Stimulated activated CD8-positive, alpha-beta memory T cell treated with anti-CD3 and anti-CD28 coated beads, Interleukin-15, amount 100 ng/mL, for 48 hours (primary cell): ENCODE data around the gene CXCL14.

Experiments used
- DNase-seq, 2 donors: peaks; one replicate each; pipeline ENCODE4 v3.0.0-alpha.2; 2020; ENCODE audit warnings: low read depth in 2 of 2

CXCL14 gene, protein sequence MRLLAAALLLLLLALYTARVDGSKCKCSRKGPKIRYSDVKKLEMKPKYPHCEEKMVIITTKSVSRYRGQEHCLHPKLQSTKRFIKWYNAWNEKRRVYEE

DNA sequence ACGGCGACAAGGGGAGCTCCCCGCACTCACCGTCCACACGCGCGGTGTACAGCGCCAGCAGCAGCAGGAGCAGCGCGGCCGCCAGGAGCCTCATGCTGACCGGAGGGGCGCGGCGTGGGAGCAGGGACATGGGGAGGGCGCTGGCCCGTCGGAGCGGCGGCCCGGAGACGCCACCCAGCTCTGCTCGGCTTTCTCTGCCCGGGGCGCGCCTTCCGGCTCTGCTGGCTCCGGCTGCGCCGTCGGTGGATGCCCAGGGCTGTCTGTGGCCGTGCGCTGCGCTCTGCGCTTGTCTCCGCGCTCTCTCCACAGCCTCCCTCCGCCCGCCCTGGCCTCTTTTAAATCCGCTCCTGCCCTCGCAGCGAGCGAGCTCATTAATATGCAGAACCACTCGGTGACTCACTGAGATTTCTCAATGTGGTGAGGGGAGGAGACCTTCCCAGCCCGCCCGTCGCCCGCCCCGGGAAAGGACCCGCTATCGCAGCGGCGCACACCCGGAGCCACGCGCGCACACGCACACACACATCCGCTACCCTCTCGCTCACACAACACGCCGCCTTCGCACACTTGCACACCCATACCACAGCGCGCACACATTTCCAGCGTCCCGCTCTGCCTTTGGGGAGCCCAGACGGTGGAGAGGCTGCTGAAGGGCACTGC is at the start of gene CXCL14:
Gene CXCL14 (minus strand): TSS at position 307 of the 657 bp plus-strand sequence. CDS start 213 bp downstream, at position 94.
- peak in 1 of 2 donors; percentile 10 for DNase-seq

GRCh38 chr5:135626636-135627035 is 47.8 kb upstream of the CXCL14 start:
- DNase-seq = no peak

DNA sequence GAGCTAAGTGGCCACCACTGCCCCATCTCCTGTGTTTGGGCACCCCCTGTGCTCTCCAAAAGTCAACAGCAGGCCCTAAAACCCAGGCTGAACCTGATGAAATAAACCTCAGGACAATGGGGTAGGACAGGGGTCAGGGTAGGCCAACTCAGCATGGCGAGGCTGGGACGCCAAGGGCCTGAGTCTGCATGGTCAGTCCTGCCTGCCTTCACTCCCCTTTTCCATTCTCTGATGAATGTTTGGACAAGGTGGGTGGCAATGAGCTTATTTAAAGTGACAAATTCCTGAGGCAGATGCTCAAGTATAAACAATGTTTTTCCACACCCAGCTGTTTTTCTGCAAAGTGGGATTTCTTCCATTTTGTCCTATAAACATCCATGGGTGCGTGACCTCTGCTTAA is 47.2 kb upstream of the CXCL14 start:
- DNase-seq = no peak

- no peak for DNase-seq
These were observed 46.7 kb upstream of the CXCL14 start for GRCh38 chr5:135625486-135625885.

- DNase-seq = no peak
These were observed 46.3 kb upstream of the CXCL14 start for GRCh38 chr5:135625061-135625460.

- no peak for DNase-seq
These were observed 44.5 kb upstream of the CXCL14 start for GRCh38 chr5:135623186-135623715.

DNA sequence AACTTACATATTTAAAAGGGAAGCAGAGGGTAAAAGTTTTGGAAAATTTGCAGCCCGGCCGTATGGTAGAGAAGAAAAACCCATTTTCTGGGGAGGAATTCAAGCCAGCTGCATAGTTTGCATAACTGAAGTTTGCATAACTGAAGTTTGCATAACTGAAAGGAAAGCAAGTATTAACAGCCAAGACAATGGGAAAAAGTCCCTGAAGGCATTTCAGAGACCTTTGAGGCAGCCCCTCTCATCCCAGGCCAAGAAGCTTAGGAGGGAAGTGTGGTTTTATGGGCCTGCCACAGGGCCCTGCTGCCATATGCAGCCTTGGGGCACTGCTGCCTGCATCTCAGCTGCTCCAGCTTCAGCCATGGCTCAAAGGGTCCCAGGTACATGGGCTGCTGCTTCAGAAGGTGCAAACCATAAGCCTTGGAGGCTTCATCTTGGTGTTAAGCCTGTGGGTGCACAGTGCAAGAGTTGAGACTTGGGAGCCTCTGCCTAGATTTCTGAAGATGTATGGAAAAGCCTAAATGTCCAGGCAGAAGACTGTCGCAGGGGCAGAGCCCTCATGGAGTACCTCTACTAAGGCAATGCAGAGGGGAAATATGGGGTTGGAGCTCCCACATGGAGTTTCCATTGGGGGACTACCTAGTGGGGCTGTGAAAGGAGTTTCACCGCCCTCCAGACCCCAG is 36.9 kb upstream of the CXCL14 start:
- DNase-seq = no peak

- DNase-seq = no peak
These were observed 36.4 kb upstream of the CXCL14 start for GRCh38 chr5:135615171-135615570.

GRCh38 chr5:135609981-135610380 is 31.2 kb upstream of the CXCL14 start:
- DNase-seq = no peak

GRCh38 chr5:135608761-135609443 is 30.1 kb upstream of the CXCL14 start:
- DNase-seq = no peak

DNA sequence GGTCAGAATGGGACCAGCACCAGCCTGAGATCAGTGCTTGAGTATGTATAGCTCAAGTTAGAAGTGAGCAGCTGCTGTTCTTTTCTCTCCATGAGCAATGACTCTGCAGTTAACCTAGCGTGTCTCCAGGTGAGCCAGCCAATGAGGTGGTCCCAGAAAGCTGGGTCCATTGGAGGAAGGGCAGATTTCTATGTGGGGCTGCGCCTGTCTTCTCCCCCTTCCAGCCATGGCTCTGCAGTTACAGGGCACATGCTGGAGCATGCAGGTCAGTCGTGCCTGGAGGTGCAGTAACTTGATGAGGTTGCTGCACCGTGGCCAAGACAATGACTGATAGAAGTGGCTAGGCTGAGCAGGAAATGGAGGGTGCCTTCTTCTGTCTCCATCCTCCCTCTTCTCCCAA is 29.6 kb upstream of the CXCL14 start:
- no peak for DNase-seq

- no peak for DNase-seq
These were observed 27.6 kb upstream of the CXCL14 start for GRCh38 chr5:135606431-135606830.

DNA sequence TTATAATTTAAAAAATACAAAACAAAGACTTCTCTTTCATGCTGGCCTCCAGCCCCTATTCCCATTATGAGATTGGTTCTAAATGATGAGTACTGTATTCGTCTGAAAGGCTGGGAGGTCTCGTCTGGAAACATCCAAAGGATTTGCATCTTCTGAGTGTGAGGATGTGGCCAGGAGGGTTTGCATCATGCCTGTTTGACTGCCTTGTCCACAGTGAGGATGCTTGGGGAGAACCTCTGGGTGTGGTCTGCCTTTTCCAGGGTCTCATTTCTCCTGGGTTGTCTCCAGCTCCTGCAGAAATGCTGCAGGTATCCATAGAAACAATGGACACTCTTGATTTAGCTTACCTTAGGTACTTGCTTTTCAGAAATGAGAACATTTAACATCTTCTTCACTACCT is 26.4 kb upstream of the CXCL14 start:
- DNase-seq = no peak

DNA sequence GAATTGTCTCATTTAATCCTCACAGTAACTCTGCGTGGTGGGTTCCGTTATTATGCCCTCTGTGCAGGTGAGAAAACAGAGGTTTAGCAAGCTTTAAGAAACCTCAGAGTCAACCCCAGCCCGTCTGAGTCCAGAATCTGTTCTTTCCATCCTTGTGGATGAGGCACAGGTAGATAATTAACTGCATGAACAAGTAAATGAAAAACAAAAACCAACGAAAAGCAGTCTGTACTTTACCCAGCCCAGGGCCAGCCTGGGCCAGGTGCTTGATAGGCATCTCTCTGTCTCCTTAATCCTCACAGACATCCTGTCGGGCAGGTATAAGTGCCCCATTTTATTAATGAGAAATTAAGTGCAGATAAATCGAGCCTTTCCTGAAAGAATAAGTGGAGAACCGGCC is 25.3 kb upstream of the CXCL14 start:
- DNase-seq = no peak

GRCh38 chr5:135602882-135603721 is 24.3 kb upstream of the CXCL14 start:
- no peak for DNase-seq

DNA sequence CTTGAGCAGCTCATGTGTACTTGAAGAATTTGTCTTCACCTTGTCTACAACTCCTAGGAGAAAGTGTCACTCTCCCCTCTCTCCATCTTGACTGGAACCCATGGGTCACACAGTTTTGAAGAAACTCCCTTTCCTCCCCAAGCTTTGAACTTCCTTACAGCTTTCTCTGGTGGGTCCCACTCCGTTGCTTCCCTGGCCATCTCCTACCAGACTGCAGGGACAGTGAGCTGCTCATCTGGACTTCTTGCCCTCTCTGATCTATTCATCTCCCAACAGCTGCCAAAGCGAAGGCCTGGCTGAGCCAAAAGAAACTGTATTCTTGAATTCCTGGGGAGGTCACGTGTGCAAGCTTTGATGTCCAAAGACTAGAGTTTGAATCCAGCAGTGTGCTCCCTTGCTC is 22.7 kb upstream of the CXCL14 start:
- DNase-seq = no peak

DNA sequence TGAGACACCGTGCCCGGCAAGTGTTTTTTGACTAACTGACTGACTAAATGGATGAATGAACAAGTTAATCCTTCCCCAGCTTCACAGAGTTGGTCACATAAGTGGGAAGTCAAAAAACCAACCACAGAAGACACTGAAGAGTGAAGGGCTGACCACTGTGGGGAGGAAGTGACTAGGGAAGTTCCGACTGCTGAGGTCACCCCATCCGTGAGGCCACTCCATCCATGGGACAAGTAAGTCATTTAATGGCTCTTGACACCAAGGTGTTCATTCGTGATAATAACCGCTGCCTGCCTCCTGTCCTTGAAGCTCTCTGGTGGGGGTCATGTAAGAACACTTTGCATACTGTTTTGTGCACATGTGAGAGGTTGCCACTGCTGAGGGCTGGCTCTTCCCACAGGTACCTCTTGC is 22.2 kb upstream of the CXCL14 start:
- DNase-seq = no peak

DNA sequence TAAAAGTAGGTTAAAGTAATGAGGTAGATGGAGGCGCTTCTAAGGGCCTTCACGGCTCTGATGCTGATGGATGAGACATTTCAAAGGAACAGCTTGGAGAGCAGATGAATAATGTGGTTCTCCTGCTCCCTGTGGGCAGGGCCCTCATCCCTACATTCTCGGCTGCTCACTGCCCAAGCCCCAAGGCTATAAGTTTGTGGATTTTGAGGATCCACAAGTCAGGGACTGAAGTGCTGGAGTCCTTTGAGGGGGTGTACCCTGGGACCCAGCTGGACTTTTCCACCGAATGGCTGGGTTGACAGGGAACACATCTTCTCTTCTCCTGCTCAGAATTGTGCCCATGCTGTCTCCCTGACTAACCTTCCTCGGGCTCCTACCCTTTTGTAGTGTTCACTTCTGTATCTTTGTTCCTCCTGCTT is 21.4 kb upstream of the CXCL14 start:
- DNase-seq = no peak

DNA sequence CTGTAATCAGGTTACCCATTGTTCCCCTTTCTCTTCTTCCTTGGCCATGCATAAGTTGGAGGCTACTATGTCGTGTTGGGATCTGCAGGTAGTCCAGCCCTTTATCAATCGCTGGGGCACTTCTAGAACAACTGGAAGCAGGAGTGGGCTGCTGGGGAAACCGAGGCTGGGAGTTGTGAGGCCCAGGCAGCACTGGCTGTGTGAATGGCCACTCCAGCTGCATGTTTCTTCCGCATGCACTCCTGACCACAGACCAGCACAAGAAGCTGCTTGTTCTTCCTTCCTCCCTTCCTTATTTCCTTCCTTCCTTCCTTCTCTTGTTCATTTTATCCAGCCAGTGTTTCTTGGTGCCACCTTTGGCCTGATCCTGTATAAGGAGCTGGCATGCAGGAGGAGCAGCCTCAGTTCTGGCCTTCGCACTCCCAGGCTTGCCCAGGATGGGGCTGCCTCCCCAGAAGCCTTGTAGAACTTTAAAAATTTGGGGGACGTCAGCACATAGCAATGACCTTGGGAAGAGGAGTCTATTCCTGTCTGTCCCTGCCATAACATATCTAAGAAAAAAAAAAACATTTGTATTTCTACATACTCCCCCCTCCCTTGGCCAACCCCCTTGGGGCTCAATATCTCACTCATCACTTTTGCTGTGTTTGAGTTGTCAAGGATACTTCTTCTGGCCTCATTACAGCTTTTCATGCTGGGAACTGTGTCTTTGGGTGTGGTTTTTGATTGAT is 20.8 kb upstream of the CXCL14 start:
- no peak for DNase-seq

- DNase-seq = no peak
These were observed 20.1 kb upstream of the CXCL14 start for GRCh38 chr5:135598691-135599395.
